ENCODE data around the gene FGD2. TPM values are rescaled to one million over a fixed set of nuclear protein-coding genes. Genes with fewer than 3 reads are reported as not detected.

The FGD2 gene
- total and polyA plus RNA-seq, 9 of the 15 experiments (the other 6 are each of a cell fraction or from before 2014, with no cell fraction given) = 0.09 TPM; not detected in 8

- TF ChIP-seq AFF1 (IDR thresholded peaks at IDR 0.05; ENCODE audit: low read depth in 1 of 2, partially characterized antibody in 2 of 2) (peak in 1 of 2 experiments; percentile 38), SMAD4 (CRISPR knock-in tag; conservative IDR thresholded peaks at IDR 0.05) (peak; percentile 77), REST (IDR thresholded peaks at IDR 0.05; ENCODE audit: borderline replicate concordance) (peak; percentile 8; the same call in 1 of the 2 replicates), REST (CRISPR knock-in tag; IDR thresholded peaks at IDR 0.05; ENCODE audit: low read depth) (no peak), ZNF184 (CRISPR knock-in tag; IDR thresholded peaks at IDR 0.05) (no peak), RBFOX2 (IDR thresholded peaks at IDR 0.05; ENCODE audit: low read depth, low read length) (0 out of 2 replicates have a peak, but pooled peaks have one; percentile 18)
These were observed 33.1 kb downstream of the FGD2 start (continued) for GRCh38 chr6:37038292-37039198.
